ENCODE measurements around the gene PPRC1.
"Not testable (repeated sequence)": the region's sequence is repeated elsewhere in the genome, so short reads cannot be mapped to it uniquely, and the experiment has no call there.

Gene PPRC1

DNA sequence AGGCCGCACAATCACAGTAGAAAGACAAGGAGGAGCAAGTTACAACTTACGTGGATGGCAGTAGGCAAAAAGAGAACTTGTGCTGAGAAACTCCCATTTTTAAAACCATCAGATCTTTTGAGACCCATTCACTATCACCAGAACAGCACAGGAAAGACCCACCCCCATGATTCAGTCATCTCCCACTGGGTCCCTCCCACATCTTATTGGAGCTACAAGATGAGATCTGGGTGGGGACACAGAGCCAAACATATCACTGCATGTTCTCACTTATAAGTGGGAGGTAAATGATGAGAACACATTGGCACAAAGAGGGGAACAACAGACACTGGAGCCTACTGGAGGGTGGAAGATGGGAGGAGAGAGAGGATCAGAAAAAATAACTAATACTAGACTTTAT is 51.8 kb downstream of the PPRC1 start:
- Histone ChIP-seq H3K36me3 (no peaks in the 10 kb centered on the region), H3K4me3 (ENCODE audit: low read depth in 1 of 2, low read length in 1 of 2) (no peak overlapping the region), H3K9me3 (no peaks in the 10 kb centered on the region), H3K27ac (no peak overlapping the region), H3K4me1 (ENCODE audit: control insufficient read depth in 1 of 2, insufficient read depth in 1 of 2, low read depth in 1 of 2, low read length in 1 of 2) (no peaks in the 10 kb centered on the region), H3K27me3 (no peaks in the 10 kb centered on the region)
- TF ChIP-seq, protein P1, sequence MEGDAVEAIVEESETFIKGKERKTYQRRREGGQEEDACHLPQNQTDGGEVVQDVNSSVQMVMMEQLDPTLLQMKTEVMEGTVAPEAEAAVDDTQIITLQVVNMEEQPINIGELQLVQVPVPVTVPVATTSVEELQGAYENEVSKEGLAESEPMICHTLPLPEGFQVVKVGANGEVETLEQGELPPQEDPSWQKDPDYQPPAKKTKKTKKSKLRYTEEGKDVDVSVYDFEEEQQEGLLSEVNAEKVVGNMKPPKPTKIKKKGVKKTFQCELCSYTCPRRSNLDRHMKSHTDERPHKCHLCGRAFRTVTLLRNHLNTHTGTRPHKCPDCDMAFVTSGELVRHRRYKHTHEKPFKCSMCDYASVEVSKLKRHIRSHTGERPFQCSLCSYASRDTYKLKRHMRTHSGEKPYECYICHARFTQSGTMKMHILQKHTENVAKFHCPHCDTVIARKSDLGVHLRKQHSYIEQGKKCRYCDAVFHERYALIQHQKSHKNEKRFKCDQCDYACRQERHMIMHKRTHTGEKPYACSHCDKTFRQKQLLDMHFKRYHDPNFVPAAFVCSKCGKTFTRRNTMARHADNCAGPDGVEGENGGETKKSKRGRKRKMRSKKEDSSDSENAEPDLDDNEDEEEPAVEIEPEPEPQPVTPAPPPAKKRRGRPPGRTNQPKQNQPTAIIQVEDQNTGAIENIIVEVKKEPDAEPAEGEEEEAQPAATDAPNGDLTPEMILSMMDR (IDR thresholded peaks at IDR 0.05), result no peak

DNA sequence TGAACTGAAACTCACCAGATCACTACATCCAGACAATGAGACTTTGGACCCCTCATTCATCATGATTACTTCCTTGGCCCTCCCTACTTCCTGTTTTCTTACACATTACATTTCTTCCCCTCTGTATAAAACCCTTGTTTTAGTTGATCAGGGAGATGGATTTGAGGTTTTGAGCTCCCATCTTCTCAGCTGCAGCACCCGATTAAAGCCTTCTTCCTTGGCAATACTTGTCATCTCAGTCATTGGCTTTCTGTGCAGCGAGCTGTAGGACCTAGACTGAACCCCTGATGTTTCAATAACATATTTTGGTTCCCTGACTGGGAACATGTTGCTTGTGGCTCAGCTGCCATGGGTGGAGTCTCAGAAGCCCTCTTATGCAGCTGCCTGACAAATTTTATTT is 52.4 kb downstream of the PPRC1 start:
- no peak overlapping the region for H3K4me3 ChIP-seq (ENCODE audit: low read depth in 1 of 2, low read length in 1 of 2)
- TF ChIP-seq, protein P1 (IDR thresholded peaks at IDR 0.05), result no peak
- no peaks in the 10 kb centered on the region for H3K36me3 ChIP-seq
- H3K4me1 ChIP-seq (ENCODE audit: control insufficient read depth in 1 of 2, insufficient read depth in 1 of 2, low read depth in 1 of 2, low read length in 1 of 2), result no peaks in the 10 kb centered on the region
- no peaks in the 10 kb centered on the region for H3K9me3 ChIP-seq
- no peaks in the 10 kb centered on the region for H3K27me3 ChIP-seq
- H3K27ac ChIP-seq, result no peak overlapping the region

DNA sequence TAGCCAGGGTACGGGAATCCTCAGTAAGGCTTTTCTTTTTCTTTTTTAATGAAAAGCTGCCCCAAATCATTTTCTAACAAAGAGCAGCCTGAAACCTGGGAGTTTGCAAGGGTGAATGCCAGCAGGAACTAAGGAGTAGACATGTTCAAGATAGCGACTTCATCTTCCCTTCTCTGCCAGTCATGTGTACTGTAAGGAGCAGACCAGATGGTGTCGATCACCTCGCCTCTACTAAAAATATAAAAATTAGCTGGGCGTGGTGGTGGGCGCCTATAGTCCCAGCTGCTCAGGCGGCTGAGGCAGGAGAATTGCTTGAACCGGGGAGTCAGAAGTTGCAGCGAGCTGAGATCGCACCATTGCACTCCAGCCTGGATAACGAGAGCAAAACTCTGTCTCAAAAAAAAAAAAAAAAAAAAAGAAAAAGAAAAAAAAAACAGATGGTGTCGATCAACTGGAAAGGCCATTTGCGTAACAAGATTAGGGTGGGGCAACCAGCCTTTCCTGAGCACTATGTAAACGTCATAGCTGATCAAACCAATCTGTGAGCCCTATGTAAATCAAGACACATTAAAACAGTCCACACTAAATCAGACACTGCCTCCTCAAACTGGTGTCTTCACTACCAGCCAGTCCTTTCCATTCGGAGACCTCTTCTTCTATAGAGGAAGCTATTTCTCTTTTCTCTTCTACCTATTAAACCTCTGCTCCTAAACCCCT is 53.1 kb downstream of the PPRC1 start:
- no peak overlapping the region for H3K4me3 ChIP-seq (ENCODE audit: low read depth in 1 of 2, low read length in 1 of 2)
- TF ChIP-seq, protein P1 (IDR thresholded peaks at IDR 0.05), result no peak
- no peaks in the 10 kb centered on the region for H3K36me3 ChIP-seq

DNA sequence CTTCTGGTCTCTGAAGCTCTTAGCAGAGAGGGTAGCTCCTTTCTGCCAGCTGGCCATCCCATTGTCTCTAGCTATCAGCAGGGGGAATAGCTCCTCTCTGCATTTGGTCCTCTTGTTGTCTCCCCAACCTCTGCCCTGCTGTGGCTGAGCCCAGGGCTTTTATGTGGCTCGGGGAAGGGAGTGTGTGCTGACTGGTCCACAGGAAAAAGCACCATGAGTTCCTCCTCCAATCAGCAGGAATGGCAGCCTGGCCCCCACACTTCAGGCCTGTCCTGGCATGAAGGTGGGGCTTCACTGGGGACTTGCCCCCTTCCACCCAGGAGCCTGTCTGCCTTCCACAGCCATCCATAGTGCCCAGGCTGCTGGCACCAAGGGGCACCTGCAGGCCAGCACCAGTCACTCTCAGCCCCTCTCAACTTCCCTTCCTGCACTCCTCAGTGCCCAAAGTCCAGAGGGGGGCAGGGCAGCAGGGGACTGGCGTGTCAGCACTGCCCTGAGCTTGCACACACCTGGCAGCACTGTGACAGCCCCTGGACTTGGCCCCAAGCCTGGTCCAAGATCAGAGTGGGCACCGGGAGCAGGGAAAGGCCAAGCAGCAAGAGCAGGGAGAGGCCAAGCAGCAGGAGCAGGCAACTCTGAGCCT is 55.6 kb downstream of the PPRC1 start:
- Histone ChIP-seq H3K36me3 (no peaks in the 10 kb centered on the region), H3K4me1 (ENCODE audit: control insufficient read depth in 1 of 2, insufficient read depth in 1 of 2, low read depth in 1 of 2, low read length in 1 of 2) (no peaks in the 10 kb centered on the region), H3K4me3 (ENCODE audit: low read depth in 1 of 2, low read length in 1 of 2) (no peak overlapping the region), H3K27me3 (peaks cover 5% of the 10 kb centered on the region), H3K27ac (no peak overlapping the region), H3K9me3 (no peaks in the 10 kb centered on the region)
- TF ChIP-seq, protein P1 (IDR thresholded peaks at IDR 0.05), result no peak

More for the DNA sequence above, 53.1 kb downstream of the PPRC1 start:
- Histone ChIP-seq H3K27ac (no peak overlapping the region), H3K27me3 (no peaks in the 10 kb centered on the region), H3K9me3 (no peaks in the 10 kb centered on the region), H3K4me1 (ENCODE audit: control insufficient read depth in 1 of 2, insufficient read depth in 1 of 2, low read depth in 1 of 2, low read length in 1 of 2) (no peaks in the 10 kb centered on the region)

- not testable (repeated sequence) for H3K27me3 ChIP-seq; H3K4me1 ChIP-seq (ENCODE audit: control insufficient read depth in 1 of 2, insufficient read depth in 1 of 2, low read depth in 1 of 2, low read length in 1 of 2); H3K9me3 ChIP-seq; H3K27ac ChIP-seq; H3K4me3 ChIP-seq (ENCODE audit: low read depth in 1 of 2, low read length in 1 of 2); H3K36me3 ChIP-seq
These were observed 56.4 kb downstream of the PPRC1 start for GRCh38 chr10:102188941-102189898.

Measured in neutrophil (primary cell).